ENCODE results near the gene HS3ST5. TPM values are rescaled to one million over a fixed set of nuclear protein-coding genes. Genes with fewer than 3 reads are reported as not detected.

The HS3ST5 gene
- total RNA-seq, 1 donor from 2014 or later, result 0.05 TPM

DNA sequence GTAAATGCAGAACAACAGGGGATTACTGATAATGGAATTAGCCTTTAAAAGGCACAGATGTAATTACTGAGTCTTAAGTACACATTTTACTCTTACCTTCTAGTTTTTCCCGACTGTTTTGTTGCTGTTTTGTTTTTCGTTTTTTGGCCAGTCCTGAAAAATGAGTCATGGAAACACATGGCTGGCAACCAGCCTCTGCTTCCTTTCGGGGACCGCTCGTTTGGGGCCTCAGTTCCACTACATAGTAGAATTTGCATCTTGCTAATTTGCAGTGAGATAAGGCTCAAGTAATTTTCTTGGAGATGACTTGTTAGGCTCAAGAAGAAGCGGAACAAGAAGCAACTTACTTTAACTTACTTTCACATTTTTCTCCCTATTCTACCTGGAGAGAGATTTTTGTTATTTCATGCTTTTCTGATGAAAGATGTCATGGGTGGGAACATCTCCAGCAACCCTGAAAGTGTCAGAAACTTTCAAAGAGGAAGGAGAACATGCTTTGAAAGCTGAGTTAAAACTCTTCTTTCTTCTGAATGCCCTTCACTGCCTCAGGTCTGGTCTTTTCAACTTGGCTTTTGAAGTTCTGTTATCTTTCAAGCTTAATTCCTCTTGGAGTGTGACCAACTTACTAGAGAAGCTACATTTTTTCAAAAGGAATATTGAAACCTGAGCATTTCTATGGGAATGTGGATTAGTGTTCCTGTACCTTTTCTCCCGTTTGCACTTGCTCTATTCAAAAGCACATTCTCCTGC, 300.4 kb downstream of the HS3ST5 start:
- no peak overlapping the region for H3K4me3 Mint-ChIP-seq (ENCODE audit: unreplicated experiment)
- no peak overlapping the region for H3K27ac Mint-ChIP-seq (ENCODE audit: unreplicated experiment)
- H3K9me3 Mint-ChIP-seq (ENCODE audit: low read depth), result no peaks in the 10 kb centered on the region
- no peaks in the 10 kb centered on the region for H3K36me3 Mint-ChIP-seq (ENCODE audit: low read depth)
- TF ChIP-seq, protein P1, sequence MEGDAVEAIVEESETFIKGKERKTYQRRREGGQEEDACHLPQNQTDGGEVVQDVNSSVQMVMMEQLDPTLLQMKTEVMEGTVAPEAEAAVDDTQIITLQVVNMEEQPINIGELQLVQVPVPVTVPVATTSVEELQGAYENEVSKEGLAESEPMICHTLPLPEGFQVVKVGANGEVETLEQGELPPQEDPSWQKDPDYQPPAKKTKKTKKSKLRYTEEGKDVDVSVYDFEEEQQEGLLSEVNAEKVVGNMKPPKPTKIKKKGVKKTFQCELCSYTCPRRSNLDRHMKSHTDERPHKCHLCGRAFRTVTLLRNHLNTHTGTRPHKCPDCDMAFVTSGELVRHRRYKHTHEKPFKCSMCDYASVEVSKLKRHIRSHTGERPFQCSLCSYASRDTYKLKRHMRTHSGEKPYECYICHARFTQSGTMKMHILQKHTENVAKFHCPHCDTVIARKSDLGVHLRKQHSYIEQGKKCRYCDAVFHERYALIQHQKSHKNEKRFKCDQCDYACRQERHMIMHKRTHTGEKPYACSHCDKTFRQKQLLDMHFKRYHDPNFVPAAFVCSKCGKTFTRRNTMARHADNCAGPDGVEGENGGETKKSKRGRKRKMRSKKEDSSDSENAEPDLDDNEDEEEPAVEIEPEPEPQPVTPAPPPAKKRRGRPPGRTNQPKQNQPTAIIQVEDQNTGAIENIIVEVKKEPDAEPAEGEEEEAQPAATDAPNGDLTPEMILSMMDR (IDR thresholded peaks at IDR 0.05), result no peak
- no peaks in the 10 kb centered on the region for H3K4me1 Mint-ChIP-seq (ENCODE audit: low read depth)
- H3K27me3 Mint-ChIP-seq (ENCODE audit: low read depth), result no peaks in the 10 kb centered on the region
- DNase-seq (ENCODE audit: low spot score), result no peak

DNA sequence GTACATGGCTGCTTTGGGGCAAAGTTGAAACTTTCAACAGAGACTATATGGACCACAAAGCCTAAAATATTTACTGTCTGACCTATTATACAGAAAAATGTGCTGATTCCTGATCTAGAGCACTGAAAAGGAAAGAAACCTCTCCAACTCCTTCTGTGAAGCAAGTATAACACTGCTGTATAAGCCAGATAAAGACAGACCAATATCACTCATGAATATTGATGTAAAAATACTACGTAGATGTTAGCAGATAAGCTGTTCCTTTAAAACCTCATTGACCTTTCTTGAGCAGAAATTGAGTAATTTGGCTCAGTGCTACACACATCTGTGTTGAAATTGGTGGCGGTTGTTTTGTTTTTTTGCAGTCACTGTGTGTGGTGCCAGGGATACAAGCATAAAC, 302.0 kb downstream of the HS3ST5 start:
- Mint-ChIP-seq H3K4me1 (ENCODE audit: low read depth) (no peaks in the 10 kb centered on the region), H3K27me3 (ENCODE audit: low read depth) (no peaks in the 10 kb centered on the region), H3K27ac (ENCODE audit: unreplicated experiment) (no peak overlapping the region), H3K36me3 (ENCODE audit: low read depth) (no peaks in the 10 kb centered on the region), H3K4me3 (ENCODE audit: unreplicated experiment) (no peak overlapping the region), H3K9me3 (ENCODE audit: low read depth) (peaks cover 3% of the 10 kb centered on the region)
- TF ChIP-seq, protein P1 (IDR thresholded peaks at IDR 0.05), result no peak
- DNase-seq (ENCODE audit: low spot score), result no peak

DNA sequence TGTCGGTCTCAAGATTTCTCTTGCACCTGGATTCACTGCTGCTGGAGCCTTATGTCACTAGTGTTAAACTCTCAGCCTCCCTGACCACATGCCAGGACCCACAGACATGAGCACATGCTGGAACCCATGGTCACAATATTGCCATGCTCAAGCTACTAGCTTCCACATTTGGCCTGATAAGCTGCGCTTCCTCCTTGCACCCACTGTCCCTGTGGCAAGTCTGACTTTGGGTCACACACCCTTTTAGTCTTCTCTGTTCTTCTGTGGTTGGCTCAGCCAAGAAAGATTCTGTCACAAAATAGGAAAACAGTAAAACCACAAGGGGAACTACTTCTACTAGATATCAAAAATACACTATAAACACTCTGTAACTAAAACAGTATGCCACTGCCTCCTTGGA, 303.0 kb downstream of the HS3ST5 start:
- no peak overlapping the region for H3K27ac Mint-ChIP-seq (ENCODE audit: unreplicated experiment)

DNA sequence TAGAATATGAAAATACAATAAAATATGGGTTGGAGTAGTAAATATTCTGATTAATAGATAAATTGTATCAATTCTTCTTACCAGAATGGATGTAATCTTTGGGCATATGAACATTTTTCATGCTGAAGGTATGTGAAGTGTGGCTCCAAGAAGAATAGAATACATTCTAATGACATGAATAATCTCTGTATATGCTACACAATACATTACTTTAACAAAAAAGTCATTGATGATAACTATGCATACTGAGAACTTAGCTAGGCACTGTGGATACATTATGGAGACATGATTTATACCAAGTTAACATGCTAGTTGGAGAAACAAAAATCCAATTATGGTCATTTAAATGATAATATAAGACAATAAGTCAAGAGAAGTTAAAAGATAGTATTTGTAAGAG, 309.2 kb downstream of the HS3ST5 start:
- H3K4me3 Mint-ChIP-seq (ENCODE audit: unreplicated experiment), result no peak overlapping the region
- H3K4me1 Mint-ChIP-seq (ENCODE audit: low read depth), result peaks cover 3% of the 10 kb centered on the region
- TF ChIP-seq, protein P1 (IDR thresholded peaks at IDR 0.05), result no peak

More for the DNA sequence above, 303.0 kb downstream of the HS3ST5 start:
- H3K27me3 Mint-ChIP-seq (ENCODE audit: low read depth), result no peaks in the 10 kb centered on the region
- H3K4me1 Mint-ChIP-seq (ENCODE audit: low read depth), result no peaks in the 10 kb centered on the region
- TF ChIP-seq, protein P1 (IDR thresholded peaks at IDR 0.05), result no peak
- no peaks in the 10 kb centered on the region for H3K36me3 Mint-ChIP-seq (ENCODE audit: low read depth)
- no peak overlapping the region for H3K4me3 Mint-ChIP-seq (ENCODE audit: unreplicated experiment)
- DNase-seq (ENCODE audit: low spot score), result no peak
- H3K9me3 Mint-ChIP-seq (ENCODE audit: low read depth), result peaks cover 7% of the 10 kb centered on the region

DNA sequence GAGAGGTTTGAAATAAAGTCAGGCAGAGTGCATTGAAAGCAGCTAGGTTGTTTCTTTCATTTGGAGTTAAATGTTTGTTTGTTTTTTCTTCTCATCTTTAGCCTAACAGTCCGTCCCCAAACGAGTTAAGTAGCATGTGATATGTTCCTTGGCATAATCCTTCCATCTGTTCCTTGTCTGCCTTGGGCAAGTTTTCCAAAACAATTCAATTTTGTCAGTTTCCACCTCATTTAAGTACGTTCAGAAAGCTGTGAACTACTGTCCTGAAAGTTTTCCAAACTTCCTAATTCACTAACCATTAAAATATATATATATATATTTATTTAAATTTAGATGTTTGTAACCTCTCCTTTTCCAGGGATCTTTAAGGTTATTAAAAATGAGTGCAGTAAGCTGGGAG, 310.1 kb downstream of the HS3ST5 start:
- Mint-ChIP-seq H3K27me3 (ENCODE audit: low read depth) (no peaks in the 10 kb centered on the region), H3K9me3 (ENCODE audit: low read depth) (peaks cover 11% of the 10 kb centered on the region), H3K36me3 (ENCODE audit: low read depth) (no peaks in the 10 kb centered on the region), H3K4me3 (ENCODE audit: unreplicated experiment) (no peak overlapping the region), H3K27ac (ENCODE audit: unreplicated experiment) (no peak overlapping the region), H3K4me1 (ENCODE audit: low read depth) (peaks cover 3% of the 10 kb centered on the region)
- no peak for DNase-seq (ENCODE audit: low spot score)
- TF ChIP-seq, protein P1 (IDR thresholded peaks at IDR 0.05), result no peak

More for the DNA sequence above, 309.2 kb downstream of the HS3ST5 start:
- Mint-ChIP-seq H3K27me3 (ENCODE audit: low read depth) (no peaks in the 10 kb centered on the region), H3K27ac (ENCODE audit: unreplicated experiment) (no peak overlapping the region), H3K9me3 (ENCODE audit: low read depth) (peaks cover 11% of the 10 kb centered on the region), H3K36me3 (ENCODE audit: low read depth) (no peaks in the 10 kb centered on the region)
- no peak for DNase-seq (ENCODE audit: low spot score)
